Activated CD4-positive, alpha-beta memory T cell treated with anti-CD3 and anti-CD28 coated beads for 36 hours (primary cell): Measurements from ENCODE around the gene SLC8A1. TPM values are rescaled to one million over a fixed set of nuclear protein-coding genes. Genes with fewer than 3 reads are reported as not detected.

Experiments
- CTCF ChIA-PET: fragments of 350-600 bp; sonication (Branson Sonifier 250); formaldehyde crosslinking; loops from one replicate; lab custom pipeline; 2021; ENCODE audit warnings: antibody characterized with exemption, inconsistent platforms; lab: Charles Lee
- POLR2A ChIA-PET: fragments of 350-600 bp; sonication (Branson Sonifier 250); formaldehyde crosslinking; loops from one replicate; lab custom pipeline; 2021; ENCODE audit warnings: antibody characterized with exemption; lab: Charles Lee
- DNase-seq: peaks from one replicate; pipeline ENCODE4 v3.0.0-alpha.2; 2020
- H3K27ac Mint-ChIP-seq: one replicate; pipeline ENCODE4 v1.8.0; 2021; ENCODE audit warnings: mixed read lengths
- H3K27me3 Mint-ChIP-seq: one replicate; pipeline ENCODE4 v1.8.0; 2021; ENCODE audit warnings: mixed read lengths
- H3K36me3 Mint-ChIP-seq: one replicate; pipeline ENCODE4 v1.8.0; 2021; ENCODE audit warnings: mixed read lengths
- H3K4me1 Mint-ChIP-seq: one replicate; pipeline ENCODE4 v1.8.0; 2021; ENCODE audit warnings: low read depth, mixed read lengths
- H3K4me3 Mint-ChIP-seq: one replicate; pipeline ENCODE4 v1.8.0; 2021; ENCODE audit warnings: mild to moderate bottlenecking, mixed read lengths
- H3K9me3 Mint-ChIP-seq: one replicate; pipeline ENCODE4 v1.8.0; 2021; ENCODE audit warnings: mixed read lengths
- intact Hi-C: fragments of 100-400 bp; cut with micrococcal nuclease; formaldehyde crosslinking; loops from one replicate; pipeline ENCODE4 v1.15.1; 2023
- total RNA-seq, 2 experiments: library from RNA; stranded (reverse); gene quantifications; one replicate each; pipeline ENCODE4 v1.2.3, GENCODE V29; 2021

Gene SLC8A1
- total RNA-seq, 2 experiments from 2014 or later = 0.12 to 0.19 TPM

DNA sequence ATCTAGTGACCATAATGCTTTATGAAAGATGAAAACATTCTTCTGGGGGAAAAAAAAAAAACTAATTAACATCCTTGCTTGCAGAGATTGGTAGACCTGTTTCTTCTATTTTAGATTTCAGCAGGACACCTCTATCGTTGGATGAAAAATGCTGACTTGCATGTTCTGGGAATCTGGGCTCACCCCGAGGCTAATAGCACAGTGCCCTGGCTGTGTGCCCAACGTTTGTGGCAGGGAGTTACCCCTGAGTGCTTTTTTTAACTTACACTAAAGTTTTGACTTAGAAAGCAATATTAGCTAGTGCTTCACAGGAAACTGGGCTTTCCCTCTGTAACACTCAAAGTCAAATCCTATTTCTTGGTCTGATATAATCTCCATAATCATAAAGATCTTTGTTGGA, 233.2 kb downstream of the SLC8A1 start:
- ChIA-PET POLR2A (no interaction called here), CTCF (no interaction called here)
- peaks cover 18% of the 10 kb centered on the region for H3K9me3 Mint-ChIP-seq
- H3K4me1 Mint-ChIP-seq = no peaks in the 10 kb centered on the region
- no peaks in the 10 kb centered on the region for H3K36me3 Mint-ChIP-seq
- no peak overlapping the region for H3K4me3 Mint-ChIP-seq
- no peaks in the 10 kb centered on the region for H3K27me3 Mint-ChIP-seq
- DNase-seq = no peak
- no peak overlapping the region for H3K27ac Mint-ChIP-seq
- intact Hi-C loops = loop anchor here (10.0 kb wide), 1 partner anchor 304 kb away; no protein-coding TSS in a partner anchor

DNA sequence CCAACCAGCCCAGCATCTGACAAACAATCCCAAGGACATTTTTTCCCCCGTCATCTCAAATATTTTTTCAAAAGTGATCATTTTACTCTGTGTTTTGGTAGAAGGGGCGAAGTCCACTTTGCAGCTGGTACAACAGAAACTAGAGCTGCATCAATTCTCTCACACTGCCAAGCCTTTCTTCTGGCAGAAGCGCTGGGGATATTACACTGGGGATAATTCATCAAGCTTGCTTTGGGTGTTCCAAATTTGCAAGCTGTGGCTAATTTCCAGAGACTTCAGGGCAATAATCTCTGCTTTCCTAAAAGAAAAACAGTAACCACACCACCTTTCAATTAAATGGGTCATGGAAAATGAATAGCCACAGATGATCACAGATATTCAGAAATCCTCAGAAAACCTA, 238.3 kb downstream of the SLC8A1 start:
- Mint-ChIP-seq H3K4me3 (no peak overlapping the region), H3K4me1 (peaks cover 1% of the 10 kb centered on the region), H3K9me3 (peaks cover 14% of the 10 kb centered on the region), H3K27ac (no peak overlapping the region), H3K36me3 (no peaks in the 10 kb centered on the region), H3K27me3 (no peaks in the 10 kb centered on the region)
- ChIA-PET CTCF (no interaction called here), POLR2A (no interaction called here)
- intact Hi-C loops = loop anchor here (10.0 kb wide), 1 partner anchor 299 kb away; no protein-coding TSS in a partner anchor
- DNase-seq = no peak

DNA sequence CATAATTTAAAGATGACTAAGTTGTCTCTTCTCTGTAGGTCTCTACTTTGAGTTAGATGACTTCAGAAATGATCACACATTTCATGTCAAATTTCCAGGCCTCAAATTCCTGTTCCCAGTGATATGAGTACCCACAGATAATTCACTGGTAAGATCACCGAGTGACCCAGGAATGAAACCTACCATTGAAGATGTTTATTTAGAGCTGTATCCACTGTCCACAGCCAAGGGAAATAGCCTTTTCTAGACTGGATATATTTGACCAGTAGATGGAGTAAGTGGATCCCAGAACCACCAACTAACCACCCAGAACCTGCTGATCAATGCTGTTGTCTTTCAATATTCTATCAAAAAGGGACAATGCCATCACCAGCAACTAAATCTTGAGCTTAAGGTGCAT, 238.8 kb downstream of the SLC8A1 start:
- Mint-ChIP-seq H3K27ac (no peak overlapping the region), H3K36me3 (no peaks in the 10 kb centered on the region), H3K4me1 (peaks cover 1% of the 10 kb centered on the region), H3K9me3 (peaks cover 14% of the 10 kb centered on the region), H3K4me3 (no peak overlapping the region), H3K27me3 (no peaks in the 10 kb centered on the region)
- POLR2A ChIA-PET = no interaction called here
- no peak for DNase-seq
- CTCF ChIA-PET = no interaction called here
- intact Hi-C loops = loop anchor here (10.0 kb wide), 1 partner anchor 298 kb away; no protein-coding TSS in a partner anchor

DNA sequence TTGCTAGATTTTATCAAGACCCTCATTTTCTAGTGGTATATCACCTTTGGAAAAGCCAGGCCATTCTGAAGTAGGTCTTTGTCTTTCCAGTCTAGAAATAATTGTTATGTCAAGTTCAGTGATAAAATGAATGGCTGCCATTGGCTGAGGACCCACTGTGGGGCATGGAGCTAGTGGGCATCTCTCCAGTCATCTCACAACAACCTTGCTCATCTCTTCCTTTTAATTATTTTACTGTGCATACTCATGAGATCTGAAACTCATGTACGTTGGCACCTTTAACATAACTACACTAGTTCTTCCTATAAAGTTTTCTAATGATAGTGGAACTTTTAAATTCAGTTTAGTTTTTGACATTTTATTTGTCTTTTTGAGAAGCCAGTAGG, 240.9 kb downstream of the SLC8A1 start:
- intact Hi-C loops = loop anchor here (10.0 kb wide), 1 partner anchor 296 kb away; no protein-coding TSS in a partner anchor
- CTCF ChIA-PET = no interaction called here
- no peaks in the 10 kb centered on the region for H3K27me3 Mint-ChIP-seq
- no peak overlapping the region for H3K4me3 Mint-ChIP-seq
- H3K4me1 Mint-ChIP-seq = peaks cover 1% of the 10 kb centered on the region
- H3K27ac Mint-ChIP-seq = no peak overlapping the region
- no peak for DNase-seq
- no peaks in the 10 kb centered on the region for H3K9me3 Mint-ChIP-seq
- no peaks in the 10 kb centered on the region for H3K36me3 Mint-ChIP-seq
- POLR2A ChIA-PET = no interaction called here

DNA sequence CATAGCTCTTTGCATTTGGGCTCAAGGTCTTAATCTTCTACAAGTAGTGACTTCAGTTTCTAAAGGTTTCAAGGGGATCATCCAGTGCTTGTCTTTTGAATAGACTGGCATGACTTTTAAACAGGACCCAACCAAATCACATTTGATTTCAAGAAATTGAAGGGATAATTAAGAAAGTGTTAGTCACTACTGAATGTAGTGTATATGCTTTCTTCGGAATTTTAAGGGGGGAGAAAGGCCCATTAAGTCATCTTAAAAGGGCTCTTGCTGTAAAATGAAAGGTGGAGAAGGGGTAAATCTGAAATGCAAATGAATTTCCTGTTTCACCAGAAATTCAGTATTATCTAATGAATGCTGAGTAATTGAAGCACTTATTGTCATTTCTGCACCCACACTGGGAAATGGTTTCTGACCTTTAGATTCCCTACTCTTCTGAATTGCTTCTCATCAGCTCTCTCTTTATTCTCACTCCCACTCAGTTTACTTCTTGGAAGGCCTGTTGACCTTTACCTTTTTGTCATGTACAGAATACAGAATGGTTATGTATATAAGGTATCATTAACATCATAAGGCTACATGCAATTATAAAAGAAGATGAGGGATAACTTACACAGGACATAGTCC, 241.4 kb downstream of the SLC8A1 start:
- no peaks in the 10 kb centered on the region for H3K9me3 Mint-ChIP-seq
- no peaks in the 10 kb centered on the region for H3K27me3 Mint-ChIP-seq
- DNase-seq = no peak
- no peaks in the 10 kb centered on the region for H3K36me3 Mint-ChIP-seq
- ChIA-PET CTCF (no interaction called here), POLR2A (no interaction called here)
- intact Hi-C loops = loop anchor here (10.0 kb wide), 1 partner anchor 296 kb away; no protein-coding TSS in a partner anchor
- no peak overlapping the region for H3K4me3 Mint-ChIP-seq
- H3K27ac Mint-ChIP-seq = no peak overlapping the region
- H3K4me1 Mint-ChIP-seq = peaks cover 1% of the 10 kb centered on the region

DNA sequence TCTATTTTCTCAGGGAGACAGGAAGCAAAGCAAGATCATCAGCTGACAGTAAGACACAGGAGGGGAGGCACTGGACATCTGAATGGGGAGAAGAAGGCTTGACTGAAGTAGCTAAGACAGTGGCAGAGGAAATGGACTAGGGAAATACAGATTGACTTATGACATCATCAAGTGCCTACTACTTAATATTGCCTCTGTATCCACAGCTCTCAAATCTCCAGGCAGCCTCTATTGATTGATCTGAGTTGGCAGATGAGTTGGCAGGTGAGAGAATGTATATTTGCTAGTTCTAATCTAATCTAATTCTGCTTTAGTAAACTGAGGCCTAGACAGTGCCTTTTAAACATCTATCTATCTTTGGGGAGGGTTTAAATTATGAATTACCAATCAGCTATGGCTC, 242.1 kb downstream of the SLC8A1 start:
- POLR2A ChIA-PET = no interaction called here
- Mint-ChIP-seq H3K4me3 (no peak overlapping the region), H3K4me1 (peaks cover 1% of the 10 kb centered on the region), H3K36me3 (no peaks in the 10 kb centered on the region), H3K27me3 (no peaks in the 10 kb centered on the region), H3K27ac (no peak overlapping the region), H3K9me3 (no peaks in the 10 kb centered on the region)
- intact Hi-C loops = loop anchor here (10.0 kb wide), 1 partner anchor 295 kb away; no protein-coding TSS in a partner anchor
- CTCF ChIA-PET = no interaction called here
- DNase-seq = no peak

DNA sequence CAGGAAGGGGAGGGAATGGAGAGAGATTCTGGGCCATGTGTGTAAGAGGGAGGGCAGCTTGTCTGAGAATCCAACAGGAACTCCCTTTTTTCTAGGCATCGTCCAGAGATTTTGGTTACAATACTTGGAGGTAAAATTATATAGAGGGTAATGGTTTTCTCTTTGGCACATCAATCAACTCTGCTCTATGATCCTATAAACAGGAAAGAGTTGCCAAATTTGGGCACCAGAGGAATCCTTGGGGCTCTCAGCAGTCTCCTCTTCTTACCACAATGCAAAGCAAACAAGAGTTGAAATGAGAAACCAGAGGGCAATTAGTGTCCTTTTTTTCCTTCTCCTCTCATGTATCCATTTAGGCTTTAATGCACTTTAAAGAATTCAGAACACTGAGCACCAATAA, 243.4 kb downstream of the SLC8A1 start:
- Mint-ChIP-seq H3K9me3 (no peaks in the 10 kb centered on the region), H3K4me1 (peaks cover 1% of the 10 kb centered on the region), H3K27me3 (no peaks in the 10 kb centered on the region), H3K36me3 (no peaks in the 10 kb centered on the region), H3K4me3 (no peak overlapping the region), H3K27ac (no peak overlapping the region)
- intact Hi-C loops = no loop called here
- POLR2A ChIA-PET = no interaction called here
- CTCF ChIA-PET = no interaction called here
- no peak for DNase-seq

DNA sequence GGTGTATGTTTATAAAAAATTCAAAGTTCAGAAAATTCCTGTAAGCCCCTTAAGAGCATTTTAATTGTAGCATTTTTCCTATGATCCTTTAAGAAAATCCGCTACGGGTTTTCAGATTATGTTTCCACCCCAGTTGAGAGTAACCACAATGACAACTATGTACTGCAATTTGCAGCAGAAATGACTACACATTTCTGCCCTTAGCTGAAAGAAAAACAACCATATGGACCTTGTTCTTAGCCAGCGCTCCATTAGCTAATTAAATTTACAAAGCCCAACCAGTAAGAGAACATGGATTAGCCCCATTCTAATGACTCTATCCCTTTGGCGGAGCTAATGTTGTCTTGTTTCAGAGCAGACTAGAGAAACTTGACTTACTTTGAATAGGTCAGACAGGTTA, 247.6 kb downstream of the SLC8A1 start:
- no peak overlapping the region for H3K27ac Mint-ChIP-seq
- H3K27me3 Mint-ChIP-seq = no peaks in the 10 kb centered on the region
- no peak for DNase-seq
- ChIA-PET CTCF (no interaction called here), POLR2A (no interaction called here)
- no peaks in the 10 kb centered on the region for H3K36me3 Mint-ChIP-seq
- H3K4me1 Mint-ChIP-seq = no peaks in the 10 kb centered on the region
- intact Hi-C loops = no loop called here
- H3K4me3 Mint-ChIP-seq = no peak overlapping the region
- H3K9me3 Mint-ChIP-seq = no peaks in the 10 kb centered on the region

DNA sequence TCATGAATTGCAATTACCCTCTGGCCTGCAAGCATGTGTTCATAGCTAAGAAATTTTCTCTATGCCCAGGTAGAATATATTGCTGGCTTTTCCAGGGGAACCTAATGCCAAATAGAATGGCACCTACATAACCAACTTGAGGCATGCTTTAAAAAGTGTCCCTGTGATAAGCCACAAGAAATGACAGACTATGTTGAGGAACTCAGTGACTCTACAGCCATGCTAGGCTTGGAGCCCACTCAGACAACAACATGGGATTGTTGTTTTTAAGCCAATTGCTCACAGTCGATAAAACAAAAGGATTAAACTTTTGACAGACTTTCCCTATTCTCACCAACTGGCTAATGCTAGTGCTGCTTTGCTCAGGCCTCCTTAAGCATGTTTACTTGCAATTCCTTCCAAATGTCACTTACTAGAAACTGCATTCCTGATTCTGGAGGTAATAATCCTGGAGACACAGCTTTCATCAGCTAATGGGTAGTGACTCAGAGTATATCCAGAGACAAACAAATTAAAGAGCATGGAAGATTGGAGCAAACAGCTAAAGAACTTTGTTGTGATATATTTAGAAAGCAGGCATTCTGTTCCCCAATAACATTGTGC, 249.0 kb downstream of the SLC8A1 start:
- no peaks in the 10 kb centered on the region for H3K9me3 Mint-ChIP-seq
- H3K4me3 Mint-ChIP-seq = no peak overlapping the region
- ChIA-PET CTCF (no interaction called here), POLR2A (no interaction called here)
- H3K4me1 Mint-ChIP-seq = no peaks in the 10 kb centered on the region
- no peak for DNase-seq
- no peak overlapping the region for H3K27ac Mint-ChIP-seq
- H3K36me3 Mint-ChIP-seq = no peaks in the 10 kb centered on the region
- intact Hi-C loops = no loop called here
- H3K27me3 Mint-ChIP-seq = no peaks in the 10 kb centered on the region

DNA sequence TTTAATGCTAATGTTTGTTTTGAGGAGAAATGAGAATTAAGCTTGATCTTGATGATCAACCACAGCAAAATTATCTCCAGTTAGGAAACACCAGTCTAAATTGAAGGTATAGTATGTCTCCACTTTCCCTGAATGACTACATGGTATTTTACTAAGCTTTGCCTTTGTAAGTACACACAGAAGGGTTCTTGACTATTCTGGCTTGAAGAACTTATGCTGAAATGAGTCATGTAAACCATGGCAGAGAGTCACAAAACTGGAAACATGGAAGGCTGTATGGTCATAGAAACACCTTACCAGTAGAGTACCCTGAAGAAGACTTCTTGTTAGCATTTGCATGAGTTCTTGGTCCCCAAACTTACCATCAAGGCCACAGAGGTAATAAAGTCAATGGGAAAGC, 250.5 kb downstream of the SLC8A1 start:
- Mint-ChIP-seq H3K36me3 (no peaks in the 10 kb centered on the region), H3K27ac (no peak overlapping the region), H3K27me3 (no peaks in the 10 kb centered on the region), H3K4me1 (no peaks in the 10 kb centered on the region), H3K4me3 (no peak overlapping the region), H3K9me3 (no peaks in the 10 kb centered on the region)
- DNase-seq = no peak
- intact Hi-C loops = no loop called here
- CTCF ChIA-PET = no interaction called here
- POLR2A ChIA-PET = no interaction called here

DNA sequence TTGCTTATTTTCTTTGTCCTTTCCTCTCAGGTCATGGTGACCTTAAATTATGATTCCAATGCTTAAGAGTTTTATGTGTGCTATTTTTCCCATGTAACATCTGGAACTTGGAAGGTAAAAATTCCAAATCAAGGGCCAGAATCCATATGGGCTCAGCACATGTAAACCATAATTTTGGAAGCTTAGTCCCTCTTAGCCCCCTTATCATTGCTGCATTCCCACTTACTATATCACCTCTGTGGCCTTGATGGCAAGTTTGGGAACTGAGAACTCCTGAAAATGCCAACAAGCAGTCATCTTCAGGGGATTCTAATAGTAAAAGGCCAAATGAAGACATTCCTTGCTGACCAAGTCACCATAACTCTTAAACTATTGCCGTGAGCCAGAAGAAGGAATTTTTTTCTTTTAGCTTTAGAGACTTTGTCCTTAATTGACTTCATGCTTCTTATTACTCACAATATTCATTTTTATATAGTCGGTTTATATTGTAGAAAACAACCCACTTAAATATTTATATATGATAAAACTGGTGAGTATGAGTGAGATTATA, 251.4 kb downstream of the SLC8A1 start:
- Mint-ChIP-seq H3K4me3 (no peak overlapping the region), H3K27ac (no peak overlapping the region), H3K27me3 (no peaks in the 10 kb centered on the region), H3K36me3 (no peaks in the 10 kb centered on the region), H3K4me1 (no peaks in the 10 kb centered on the region), H3K9me3 (no peaks in the 10 kb centered on the region)
- DNase-seq = no peak
- CTCF ChIA-PET = no interaction called here
- POLR2A ChIA-PET = no interaction called here
- intact Hi-C loops = no loop called here

DNA sequence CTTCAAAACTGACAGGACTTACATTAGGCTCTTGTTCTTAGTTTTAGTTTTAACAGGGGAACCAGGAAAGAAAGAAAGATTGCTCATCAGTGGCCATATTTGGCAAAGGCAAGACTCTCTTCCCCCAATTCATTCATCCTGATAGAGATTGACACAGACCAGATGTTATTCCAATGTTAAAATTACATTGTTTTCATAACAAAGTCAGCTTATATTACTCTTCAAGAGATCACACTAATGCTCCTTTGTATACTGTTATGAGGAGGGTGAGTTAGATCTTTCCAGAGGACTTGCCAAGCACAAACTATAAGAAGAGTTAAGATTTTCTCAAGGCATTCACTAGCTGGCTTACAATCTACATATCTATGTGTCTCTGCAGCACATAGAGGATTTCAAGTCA, 252.1 kb downstream of the SLC8A1 start:
- DNase-seq = no peak
- CTCF ChIA-PET = no interaction called here
- Mint-ChIP-seq H3K4me1 (no peaks in the 10 kb centered on the region), H3K9me3 (no peaks in the 10 kb centered on the region), H3K36me3 (no peaks in the 10 kb centered on the region), H3K27ac (no peak overlapping the region), H3K27me3 (no peaks in the 10 kb centered on the region), H3K4me3 (no peak overlapping the region)
- intact Hi-C loops = no loop called here
- POLR2A ChIA-PET = no interaction called here

DNA sequence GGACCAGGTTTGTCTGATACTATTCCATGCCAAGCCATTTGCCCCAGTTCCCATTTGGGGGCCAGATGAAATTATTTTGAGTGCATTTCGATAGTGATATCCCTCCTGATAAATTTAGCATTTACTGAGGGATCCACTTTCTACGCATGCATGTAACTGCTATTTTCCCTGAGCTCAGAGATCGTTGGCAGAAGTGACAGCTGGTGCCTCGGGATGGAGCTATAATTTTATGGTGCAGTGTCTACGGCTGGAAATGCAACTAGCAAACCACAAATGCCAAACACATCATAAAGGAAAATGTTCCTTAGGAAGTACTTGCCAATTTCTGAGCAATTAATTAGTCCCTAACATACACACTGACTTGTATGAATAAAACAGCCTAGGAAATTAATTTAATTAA, 254.8 kb downstream of the SLC8A1 start:
- no peaks in the 10 kb centered on the region for H3K4me1 Mint-ChIP-seq
- DNase-seq = no peak
- intact Hi-C loops = no loop called here
- H3K27ac Mint-ChIP-seq = no peak overlapping the region
- ChIA-PET CTCF (no interaction called here), POLR2A (no interaction called here)
- no peaks in the 10 kb centered on the region for H3K27me3 Mint-ChIP-seq
- H3K9me3 Mint-ChIP-seq = no peaks in the 10 kb centered on the region
- H3K4me3 Mint-ChIP-seq = no peak overlapping the region
- no peaks in the 10 kb centered on the region for H3K36me3 Mint-ChIP-seq
